CD4-positive, alpha-beta T cell treated with Interleukin-12 subunit alpha and Interleukin-12 subunit beta, for 1 hour (primary cell): ENCODE results near the gene HOXA6.

Source experiments
- DNase-seq: peaks from one replicate; pipeline ENCODE4 v3.0.0-alpha.2; 2020

HOXA6 gene

GRCh38 chr7:27149842-27150567, 2.4 kb upstream of the HOXA6 start:
- DNase-seq: no peak

DNA sequence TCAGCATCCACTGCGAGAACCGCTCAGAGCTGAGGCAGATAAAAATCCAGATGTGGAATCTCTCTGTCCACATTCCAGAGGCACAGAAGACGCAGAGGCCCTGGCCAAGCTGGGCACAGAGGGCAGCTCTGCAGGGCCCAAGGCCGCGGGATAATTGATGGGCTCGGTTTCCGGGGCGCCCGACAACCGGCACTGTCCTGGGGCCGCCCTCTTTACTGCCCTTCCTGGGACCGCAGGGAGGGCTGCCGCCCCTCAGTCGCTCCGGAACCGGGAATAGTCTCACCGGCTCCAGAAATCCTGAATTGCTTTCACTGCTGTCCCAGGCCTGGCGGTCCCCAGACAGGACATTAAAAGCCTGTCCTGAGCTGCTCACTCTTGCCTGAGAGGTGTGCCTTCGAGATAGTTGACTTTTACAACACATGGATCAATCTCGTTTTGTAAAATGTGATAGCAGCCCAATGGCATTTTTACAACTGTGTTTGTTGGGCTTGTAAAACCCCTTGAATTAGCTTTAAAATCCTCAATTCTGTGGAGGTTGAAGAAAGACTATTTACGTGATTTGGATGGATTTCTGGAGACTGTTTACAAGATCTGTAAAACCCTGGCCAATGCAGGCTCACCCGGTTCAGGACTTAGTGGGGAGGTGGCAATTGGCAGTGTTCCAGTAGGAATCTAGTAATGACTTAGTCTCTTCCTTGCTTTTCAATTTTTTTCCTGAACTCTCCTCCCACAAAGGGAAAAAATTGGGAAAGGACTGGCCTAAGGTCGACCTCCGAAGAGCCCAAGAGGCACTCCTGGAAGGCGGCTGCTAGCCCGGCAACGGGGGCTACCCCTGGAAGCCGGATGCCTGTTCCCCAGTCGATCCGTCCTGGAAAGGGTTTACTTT, 1.4 kb upstream of the HOXA6 start:
- no peak for DNase-seq

GRCh38 chr7:27148031-27148755, 619 bp upstream of the HOXA6 start:
- no peak for DNase-seq

- no peak for DNase-seq
Measured at GRCh38 chr7:27146491-27147198, 929 bp downstream of the HOXA6 start.

- DNase-seq: no peak
Measured at GRCh38 chr7:27145914-27146412, 1.6 kb downstream of the HOXA6 start.

- no peak for DNase-seq
Measured at GRCh38 chr7:27145165-27145913, 2.2 kb downstream of the HOXA6 start.

GRCh38 chr7:27144781-27145164, 2.8 kb downstream of the HOXA6 start:
- DNase-seq: no peak

- no peak for DNase-seq
Measured at GRCh38 chr7:27143950-27144780, 3.4 kb downstream of the HOXA6 start.

DNA sequence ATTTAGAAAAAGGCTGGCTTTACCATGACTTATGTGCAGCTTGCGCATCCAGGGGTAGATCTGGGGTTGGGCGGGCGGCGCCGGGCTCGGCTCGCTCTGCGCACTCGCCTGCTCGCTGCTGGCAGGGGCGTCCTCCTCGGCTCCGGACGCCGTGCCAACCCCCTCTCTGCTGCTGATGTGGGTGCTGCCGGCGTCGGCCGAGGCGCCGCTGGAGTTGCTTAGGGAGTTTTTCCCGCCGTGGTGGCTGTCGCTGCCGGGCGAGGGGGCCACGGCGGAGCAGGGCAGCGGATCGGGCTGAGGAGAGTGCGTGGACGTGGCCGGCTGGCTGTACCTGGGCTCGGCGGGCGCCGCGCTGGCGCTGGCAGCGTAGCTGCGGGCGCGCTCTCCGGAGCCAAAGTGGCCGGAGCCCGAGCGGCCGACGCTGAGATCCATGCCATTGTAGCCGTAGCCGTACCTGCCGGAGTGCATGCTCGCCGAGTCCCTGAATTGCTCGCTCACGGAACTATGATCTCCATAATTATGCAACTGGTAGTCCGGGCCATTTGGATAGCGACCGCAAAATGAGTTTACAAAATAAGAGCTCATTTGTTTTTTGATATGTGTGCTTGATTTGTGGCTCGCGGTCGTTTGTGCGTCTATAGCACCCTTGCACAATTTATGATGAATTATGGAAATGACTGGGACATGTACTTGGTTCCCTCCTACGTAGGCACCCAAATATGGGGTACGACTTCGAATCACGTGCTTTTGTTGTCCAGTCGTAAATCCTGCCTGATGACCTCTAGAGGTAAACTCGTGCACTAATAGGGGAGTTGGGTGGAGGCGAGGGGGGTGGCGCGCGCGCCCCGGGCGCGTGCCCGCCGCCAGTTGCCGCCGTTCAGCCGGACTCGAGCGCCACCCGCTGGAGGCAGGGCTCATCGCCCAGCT, 4.3 kb downstream of the HOXA6 start, which contains the start of gene HOXA5:
HOXA5 (minus strand) TSS at position 659 of the 927 bp plus-strand sequence; CDS start at position 585, 74 bp downstream.
- DNase-seq: no peak

DNA sequence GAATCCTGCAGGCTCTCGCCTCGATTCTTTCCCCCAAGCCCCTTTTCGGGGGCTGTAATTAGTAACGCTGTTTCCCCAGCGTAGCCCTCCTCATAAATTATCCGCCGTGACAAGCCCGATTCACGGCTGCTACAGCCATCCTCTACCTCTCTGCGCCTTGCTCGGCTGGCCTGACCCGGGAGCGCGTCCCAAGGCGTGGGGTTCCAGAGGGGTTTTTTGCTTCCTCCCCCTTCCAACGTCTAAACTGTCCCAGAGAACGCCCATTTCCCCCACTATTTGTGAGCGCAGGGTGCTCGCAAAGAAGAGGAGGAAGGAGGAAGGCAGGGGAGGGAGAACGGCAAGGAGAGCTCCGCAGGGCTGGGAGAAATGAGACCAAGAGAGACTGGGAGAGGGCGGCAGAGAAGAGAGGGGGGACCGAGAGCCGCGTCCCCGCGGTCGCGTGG, 5.0 kb downstream of the HOXA6 start:
- DNase-seq: no peak

GRCh38 chr7:27141923-27142579, 5.5 kb downstream of the HOXA6 start:
- DNase-seq: no peak

DNA sequence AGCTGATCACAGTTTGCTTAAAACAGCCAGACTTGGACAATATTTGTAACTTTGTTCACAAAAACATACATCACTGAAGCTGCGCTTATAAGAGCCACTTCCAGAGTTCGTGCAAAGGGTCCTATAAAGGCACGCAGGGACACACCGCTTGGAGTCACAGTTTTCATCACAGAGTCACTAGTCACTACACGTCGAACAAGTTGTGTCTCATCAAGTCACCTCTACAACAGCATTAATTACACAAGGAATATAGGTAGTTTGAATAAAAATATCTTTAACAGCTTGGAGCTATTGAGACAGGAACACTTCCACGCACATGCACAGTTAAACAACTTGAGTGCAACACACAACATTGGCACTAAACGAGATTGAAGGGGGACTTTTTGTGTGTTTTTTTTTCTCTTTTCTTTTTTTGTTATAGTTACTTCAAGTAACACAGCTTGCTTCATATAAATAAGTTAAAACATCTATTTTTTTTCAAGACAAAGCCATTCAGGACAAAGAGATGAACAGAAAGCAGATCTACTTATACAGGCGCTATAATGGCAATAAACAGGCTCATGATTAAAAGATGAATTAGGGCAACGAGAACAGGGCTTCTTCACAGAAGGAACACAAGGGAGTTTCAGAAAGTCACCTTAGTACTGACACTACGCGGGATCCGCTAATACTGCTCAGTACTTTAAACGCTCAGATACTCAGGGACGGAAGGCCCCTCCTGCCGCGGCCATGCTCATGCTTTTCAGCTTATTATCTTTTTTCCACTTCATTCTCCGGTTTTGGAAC, 6.2 kb downstream of the HOXA6 start:
- no peak for DNase-seq

GRCh38 chr7:27140126-27140857, 7.3 kb downstream of the HOXA6 start:
- DNase-seq: no peak

- DNase-seq: no peak
Measured at GRCh38 chr7:27139334-27140125, 8.0 kb downstream of the HOXA6 start.

DNA sequence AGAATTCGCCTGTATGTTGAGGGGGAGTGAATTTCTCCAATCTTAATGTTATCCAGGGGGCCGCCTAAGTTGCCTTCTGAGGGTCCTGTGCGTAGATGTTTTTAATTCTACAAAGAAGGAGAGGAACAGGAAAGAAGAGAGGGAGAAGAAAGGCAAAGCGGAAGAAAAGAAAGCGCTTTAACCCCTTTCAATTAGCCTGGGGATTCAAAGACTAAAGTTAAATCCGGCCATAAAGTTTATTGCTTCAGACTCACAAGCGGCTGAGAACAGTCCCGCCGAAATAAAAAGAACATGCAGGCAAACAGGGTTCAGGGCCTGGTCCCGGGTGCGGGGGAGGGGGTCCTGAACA, 8.6 kb downstream of the HOXA6 start:
- no peak for DNase-seq

DNA sequence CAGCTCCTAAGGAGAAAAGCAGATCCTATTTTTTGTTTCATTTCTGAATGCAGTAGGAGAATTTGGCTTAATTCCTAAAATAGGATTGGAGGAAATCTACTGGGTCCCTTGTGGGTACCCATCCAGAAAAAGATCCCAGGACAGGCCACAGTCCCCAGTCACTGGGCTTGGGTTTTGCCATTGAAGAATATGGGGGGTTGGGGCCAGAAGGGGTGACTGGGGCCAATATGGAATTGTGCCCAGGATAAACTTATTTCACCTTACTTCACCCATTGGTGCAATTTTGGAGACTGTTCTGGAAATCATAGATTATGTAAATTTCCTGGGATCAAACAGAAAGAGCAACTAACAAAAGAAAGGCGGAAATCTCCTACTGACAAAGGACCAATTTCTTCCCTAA, 9.1 kb downstream of the HOXA6 start:
- DNase-seq: no peak
